Right renal cortex interstitium (tissue), 3 donors: ENCODE data around the gene NOVA1. TPM values are rescaled to one million over a fixed set of nuclear protein-coding genes. Genes with fewer than 3 reads are reported as not detected.

ENCODE experiments used
- DNase-seq, 3 donors: peaks; one replicate each; pipeline ENCODE4 v3.0.0-alpha.2; 2013; ENCODE audit warnings: low read depth in 3 of 3, low spot score in 2 of 3
- polyA plus RNA-seq, 3 donors: library from polyadenylated mRNA; unstranded; fragments of 120-200 nt; gene quantifications; one replicate each; pipeline ENCODE4 v1.2.1, GENCODE V29; 2013; ENCODE audit not compliant: insufficient read length in 3 of 3

Gene NOVA1
- polyA plus RNA-seq, 3 donors = 23.1 to 28.1 (median 25.6) TPM

- no peak for DNase-seq
Measured at GRCh38 chr14:26463136-26463535, 134.7 kb downstream of the NOVA1 start.

- no peak for DNase-seq
Measured at GRCh38 chr14:26454105-26454504, 143.7 kb downstream of the NOVA1 start.

GRCh38 chr14:26448181-26448855, 149.5 kb downstream of the NOVA1 start:
- no peak for DNase-seq

- DNase-seq = peak; percentile 10 to 49 (median 31)
Measured at GRCh38 chr14:26444822-26445221, 153.0 kb downstream of the NOVA1 start.

GRCh38 chr14:26443654-26444053, 154.2 kb downstream of the NOVA1 start:
- DNase-seq = no peak

- DNase-seq = no peak
Measured at GRCh38 chr14:26429205-26429604, 168.6 kb downstream of the NOVA1 start.

- DNase-seq = no peak
Measured at GRCh38 chr14:26427097-26427496, 170.7 kb downstream of the NOVA1 start.

GRCh38 chr14:26424537-26424936, 173.3 kb downstream of the NOVA1 start:
- no peak for DNase-seq

GRCh38 chr14:26415618-26416123, 182.2 kb downstream of the NOVA1 start:
- DNase-seq = no peak

- DNase-seq = no peak
Measured at GRCh38 chr14:26414926-26415325, 182.9 kb downstream of the NOVA1 start.

- no peak for DNase-seq
Measured at GRCh38 chr14:26414103-26414502, 183.7 kb downstream of the NOVA1 start.

- no peak for DNase-seq
Measured at GRCh38 chr14:26412421-26412820, 185.4 kb downstream of the NOVA1 start.

- no peak for DNase-seq
Measured at GRCh38 chr14:26410189-26410685, 187.6 kb downstream of the NOVA1 start.

GRCh38 chr14:26404927-26405326, 192.9 kb downstream of the NOVA1 start:
- no peak for DNase-seq

- DNase-seq = no peak
Measured at GRCh38 chr14:26403760-26404159, 194.1 kb downstream of the NOVA1 start.

GRCh38 chr14:26402126-26402525, 195.7 kb downstream of the NOVA1 start:
- no peak for DNase-seq

GRCh38 chr14:26401179-26401968, 196.5 kb downstream of the NOVA1 start:
- DNase-seq = no peak

GRCh38 chr14:26400373-26400772, 197.5 kb downstream of the NOVA1 start:
- no peak for DNase-seq

- DNase-seq = no peak
Measured at GRCh38 chr14:26398616-26399015, 199.2 kb downstream of the NOVA1 start.
